ENCODE data around the gene TMOD1. TPM values are rescaled to one million over a fixed set of nuclear protein-coding genes. Genes with fewer than 3 reads are reported as not detected.

The TMOD1 gene
- total and polyA plus RNA-seq, 9 of the 15 experiments (the other 6 are each of a cell fraction or from before 2014, with no cell fraction given), result 7.1 to 41.2 (median 14.2) TPM

DNA sequence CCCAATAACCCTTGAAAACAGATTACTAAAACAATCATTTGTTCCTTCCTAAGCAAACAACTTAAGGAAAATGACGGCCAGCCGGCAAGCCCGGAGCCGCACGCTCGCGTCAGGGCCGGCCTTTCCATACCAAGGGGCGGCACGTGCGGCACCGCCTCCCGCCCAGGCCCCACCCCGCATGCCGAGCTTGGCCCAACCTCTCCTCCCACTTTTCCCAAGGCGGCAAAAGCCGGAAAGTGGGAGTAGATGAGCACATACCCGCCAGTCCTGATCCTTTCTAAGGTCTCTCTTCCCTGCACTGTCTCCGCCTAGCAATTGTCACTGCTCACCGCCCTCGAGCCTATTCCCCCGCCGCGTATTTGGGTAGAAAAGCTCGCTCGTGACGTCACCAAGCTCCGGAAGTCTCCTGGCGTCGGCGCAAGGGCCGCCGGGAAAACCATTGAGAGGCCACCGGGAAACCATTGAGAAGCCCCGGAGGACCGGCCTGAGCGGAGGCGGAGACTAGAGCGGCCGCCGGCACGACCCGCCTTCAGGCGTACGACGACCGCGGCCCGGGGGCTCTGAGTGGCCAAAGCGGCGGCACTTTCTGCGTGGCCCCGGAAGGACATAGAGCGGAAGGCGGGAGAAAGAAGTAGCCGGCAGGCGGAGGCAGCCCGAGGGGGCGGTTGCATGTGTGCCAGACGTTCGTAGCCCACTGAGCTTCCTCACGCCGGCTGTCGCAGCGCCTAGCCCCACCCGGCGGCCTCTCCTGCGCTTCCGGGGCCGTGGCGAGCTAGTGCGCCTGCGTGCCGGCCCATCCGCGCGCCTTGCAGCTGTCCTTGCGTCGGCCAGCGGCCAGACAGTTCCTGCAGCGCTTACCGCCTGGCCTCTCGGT, 131.8 kb downstream of the TMOD1 start, which contains the start of the genes NCBP1 and TSTD2 (continued):
- TF ChIP-seq, protein P1, sequence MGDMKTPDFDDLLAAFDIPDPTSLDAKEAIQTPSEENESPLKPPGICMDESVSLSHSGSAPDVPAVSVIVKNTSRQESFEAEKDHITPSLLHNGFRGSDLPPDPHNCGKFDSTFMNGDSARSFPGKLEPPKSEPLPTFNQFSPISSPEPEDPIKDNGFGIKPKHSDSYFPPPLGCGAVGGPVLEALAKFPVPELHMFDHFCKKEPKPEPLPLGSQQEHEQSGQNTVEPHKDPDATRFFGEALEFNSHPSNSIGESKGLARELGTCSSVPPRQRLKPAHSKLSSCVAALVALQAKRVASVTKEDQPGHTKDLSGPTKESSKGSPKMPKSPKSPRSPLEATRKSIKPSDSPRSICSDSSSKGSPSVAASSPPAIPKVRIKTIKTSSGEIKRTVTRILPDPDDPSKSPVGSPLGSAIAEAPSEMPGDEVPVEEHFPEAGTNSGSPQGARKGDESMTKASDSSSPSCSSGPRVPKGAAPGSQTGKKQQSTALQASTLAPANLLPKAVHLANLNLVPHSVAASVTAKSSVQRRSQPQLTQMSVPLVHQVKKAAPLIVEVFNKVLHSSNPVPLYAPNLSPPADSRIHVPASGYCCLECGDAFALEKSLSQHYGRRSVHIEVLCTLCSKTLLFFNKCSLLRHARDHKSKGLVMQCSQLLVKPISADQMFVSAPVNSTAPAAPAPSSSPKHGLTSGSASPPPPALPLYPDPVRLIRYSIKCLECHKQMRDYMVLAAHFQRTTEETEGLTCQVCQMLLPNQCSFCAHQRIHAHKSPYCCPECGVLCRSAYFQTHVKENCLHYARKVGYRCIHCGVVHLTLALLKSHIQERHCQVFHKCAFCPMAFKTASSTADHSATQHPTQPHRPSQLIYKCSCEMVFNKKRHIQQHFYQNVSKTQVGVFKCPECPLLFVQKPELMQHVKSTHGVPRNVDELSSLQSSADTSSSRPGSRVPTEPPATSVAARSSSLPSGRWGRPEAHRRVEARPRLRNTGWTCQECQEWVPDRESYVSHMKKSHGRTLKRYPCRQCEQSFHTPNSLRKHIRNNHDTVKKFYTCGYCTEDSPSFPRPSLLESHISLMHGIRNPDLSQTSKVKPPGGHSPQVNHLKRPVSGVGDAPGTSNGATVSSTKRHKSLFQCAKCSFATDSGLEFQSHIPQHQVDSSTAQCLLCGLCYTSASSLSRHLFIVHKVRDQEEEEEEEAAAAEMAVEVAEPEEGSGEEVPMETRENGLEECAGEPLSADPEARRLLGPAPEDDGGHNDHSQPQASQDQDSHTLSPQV (IDR thresholded peaks at IDR 0.05), result 0 out of 2 replicates have a peak, but pooled peaks have one; percentile 6
- TF ChIP-seq, protein P2, sequence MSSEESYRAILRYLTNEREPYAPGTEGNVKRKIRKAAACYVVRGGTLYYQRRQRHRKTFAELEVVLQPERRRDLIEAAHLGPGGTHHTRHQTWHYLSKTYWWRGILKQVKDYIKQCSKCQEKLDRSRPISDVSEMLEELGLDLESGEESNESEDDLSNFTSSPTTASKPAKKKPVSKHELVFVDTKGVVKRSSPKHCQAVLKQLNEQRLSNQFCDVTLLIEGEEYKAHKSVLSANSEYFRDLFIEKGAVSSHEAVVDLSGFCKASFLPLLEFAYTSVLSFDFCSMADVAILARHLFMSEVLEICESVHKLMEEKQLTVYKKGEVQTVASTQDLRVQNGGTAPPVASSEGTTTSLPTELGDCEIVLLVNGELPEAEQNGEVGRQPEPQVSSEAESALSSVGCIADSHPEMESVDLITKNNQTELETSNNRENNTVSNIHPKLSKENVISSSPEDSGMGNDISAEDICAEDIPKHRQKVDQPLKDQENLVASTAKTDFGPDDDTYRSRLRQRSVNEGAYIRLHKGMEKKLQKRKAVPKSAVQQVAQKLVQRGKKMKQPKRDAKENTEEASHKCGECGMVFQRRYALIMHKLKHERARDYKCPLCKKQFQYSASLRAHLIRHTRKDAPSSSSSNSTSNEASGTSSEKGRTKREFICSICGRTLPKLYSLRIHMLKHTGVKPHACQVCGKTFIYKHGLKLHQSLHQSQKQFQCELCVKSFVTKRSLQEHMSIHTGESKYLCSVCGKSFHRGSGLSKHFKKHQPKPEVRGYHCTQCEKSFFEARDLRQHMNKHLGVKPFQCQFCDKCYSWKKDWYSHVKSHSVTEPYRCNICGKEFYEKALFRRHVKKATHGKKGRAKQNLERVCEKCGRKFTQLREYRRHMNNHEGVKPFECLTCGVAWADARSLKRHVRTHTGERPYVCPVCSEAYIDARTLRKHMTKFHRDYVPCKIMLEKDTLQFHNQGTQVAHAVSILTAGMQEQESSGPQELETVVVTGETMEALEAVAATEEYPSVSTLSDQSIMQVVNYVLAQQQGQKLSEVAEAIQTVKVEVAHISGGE (CRISPR knock-in tag; IDR thresholded peaks at IDR 0.05), result peak in 1 of 3 experiments; percentile 60; a peak in 2 of 6 replicates
- no peak for TF ChIP-seq ZSCAN29 (IDR thresholded peaks at IDR 0.05)
- no peak; the same call in 1 of the 2 replicates for TF ChIP-seq DMBX1 (CRISPR knock-in tag; IDR thresholded peaks at IDR 0.05; ENCODE audit: borderline replicate concordance)
- TF ChIP-seq ZNF232 (CRISPR knock-in tag; IDR thresholded peaks at IDR 0.05), result peak; percentile 95
- TF ChIP-seq TCF7 (IDR thresholded peaks at IDR 0.05; ENCODE audit: borderline replicate concordance), result no peak
- TF ChIP-seq RFX7 (CRISPR knock-in tag; IDR thresholded peaks at IDR 0.05), result no peak
- TF ChIP-seq, protein P3, sequence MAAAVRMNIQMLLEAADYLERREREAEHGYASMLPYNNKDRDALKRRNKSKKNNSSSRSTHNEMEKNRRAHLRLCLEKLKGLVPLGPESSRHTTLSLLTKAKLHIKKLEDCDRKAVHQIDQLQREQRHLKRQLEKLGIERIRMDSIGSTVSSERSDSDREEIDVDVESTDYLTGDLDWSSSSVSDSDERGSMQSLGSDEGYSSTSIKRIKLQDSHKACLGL (CRISPR knock-in tag; IDR thresholded peaks at IDR 0.05; ENCODE audit: borderline replicate concordance, poor library complexity, severe bottlenecking), result peak; percentile 47
- TF ChIP-seq SAFB (IDR thresholded peaks at IDR 0.05; ENCODE audit: borderline replicate concordance, low read depth, low read length), result no peak
- TF ChIP-seq KLF16 (IDR thresholded peaks at IDR 0.05), result peak; percentile 1; the same call in 1 of the 2 replicates
- TF ChIP-seq FUS (optimal IDR thresholded peaks at IDR 0.05; ENCODE audit: low read depth, low read length), result no peak
- TF ChIP-seq ESRRA (IDR thresholded peaks at IDR 0.05; ENCODE audit: borderline replicate concordance, low read depth), result peak; percentile 51; the same call in 1 of the 2 replicates
- TF ChIP-seq, protein P4, sequence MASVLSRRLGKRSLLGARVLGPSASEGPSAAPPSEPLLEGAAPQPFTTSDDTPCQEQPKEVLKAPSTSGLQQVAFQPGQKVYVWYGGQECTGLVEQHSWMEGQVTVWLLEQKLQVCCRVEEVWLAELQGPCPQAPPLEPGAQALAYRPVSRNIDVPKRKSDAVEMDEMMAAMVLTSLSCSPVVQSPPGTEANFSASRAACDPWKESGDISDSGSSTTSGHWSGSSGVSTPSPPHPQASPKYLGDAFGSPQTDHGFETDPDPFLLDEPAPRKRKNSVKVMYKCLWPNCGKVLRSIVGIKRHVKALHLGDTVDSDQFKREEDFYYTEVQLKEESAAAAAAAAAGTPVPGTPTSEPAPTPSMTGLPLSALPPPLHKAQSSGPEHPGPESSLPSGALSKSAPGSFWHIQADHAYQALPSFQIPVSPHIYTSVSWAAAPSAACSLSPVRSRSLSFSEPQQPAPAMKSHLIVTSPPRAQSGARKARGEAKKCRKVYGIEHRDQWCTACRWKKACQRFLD (CRISPR knock-in tag; IDR thresholded peaks at IDR 0.05), result peak; percentile 83; the same call in 1 of the 2 replicates
- no peak for TF ChIP-seq MED1 (CRISPR knock-in tag; IDR thresholded peaks at IDR 0.05; ENCODE audit: borderline replicate concordance)
- peak; percentile 60; the same call in 1 of the 2 replicates for TF ChIP-seq TOE1 (IDR thresholded peaks at IDR 0.05; ENCODE audit: borderline replicate concordance)
- TF ChIP-seq TOE1 (CRISPR knock-in tag; IDR thresholded peaks at IDR 0.05; ENCODE audit: borderline replicate concordance, low read depth), result no peak

Measured in K562 (cell line).